ENCODE results near the gene IDH3G.

DNA sequence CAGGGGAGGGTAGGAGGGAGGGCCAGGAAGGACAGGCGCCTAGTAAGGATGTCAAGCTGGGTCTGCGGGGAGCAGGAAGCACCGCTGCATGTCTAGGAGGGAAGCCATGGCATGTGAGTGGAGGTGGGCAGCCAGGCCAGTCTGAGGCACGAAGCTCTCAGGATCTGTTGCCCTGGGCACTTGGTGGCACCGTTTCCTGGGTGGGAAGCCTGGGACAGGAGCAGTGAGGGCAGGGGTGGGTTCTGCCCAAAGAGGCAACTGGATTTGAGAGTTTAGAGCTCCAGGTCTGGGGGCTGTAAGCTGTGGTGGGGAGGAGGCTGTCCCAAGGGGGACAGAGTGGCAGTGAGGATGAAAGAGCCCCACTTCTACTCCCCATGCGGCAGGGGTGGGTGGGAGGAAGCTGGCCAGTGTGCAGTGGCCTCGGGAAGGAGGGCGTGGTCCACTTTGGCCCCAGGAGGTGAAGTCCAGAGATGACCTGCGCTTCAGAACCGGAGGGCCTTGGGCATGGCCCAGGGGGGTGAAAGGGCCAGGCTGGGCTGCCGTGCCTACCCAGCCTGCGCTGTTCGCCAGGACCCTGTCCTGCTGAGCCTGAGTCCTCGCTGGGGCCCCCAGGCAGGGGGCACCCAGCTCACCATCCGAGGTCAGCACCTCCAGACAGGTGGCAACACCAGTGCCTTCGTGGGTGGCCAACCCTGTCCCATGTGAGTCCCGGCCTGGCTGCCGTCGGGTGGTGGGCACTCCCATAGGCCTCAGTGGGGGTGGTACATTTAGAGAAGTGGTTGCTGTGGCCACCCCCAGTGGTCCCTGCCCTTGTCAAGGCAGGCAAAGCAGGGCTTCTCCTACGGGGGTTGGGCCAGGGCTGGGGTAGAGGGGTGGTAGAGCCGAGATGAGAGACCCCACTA, 21.6 kb downstream of the IDH3G start:
- TF ChIP-seq, protein P1, sequence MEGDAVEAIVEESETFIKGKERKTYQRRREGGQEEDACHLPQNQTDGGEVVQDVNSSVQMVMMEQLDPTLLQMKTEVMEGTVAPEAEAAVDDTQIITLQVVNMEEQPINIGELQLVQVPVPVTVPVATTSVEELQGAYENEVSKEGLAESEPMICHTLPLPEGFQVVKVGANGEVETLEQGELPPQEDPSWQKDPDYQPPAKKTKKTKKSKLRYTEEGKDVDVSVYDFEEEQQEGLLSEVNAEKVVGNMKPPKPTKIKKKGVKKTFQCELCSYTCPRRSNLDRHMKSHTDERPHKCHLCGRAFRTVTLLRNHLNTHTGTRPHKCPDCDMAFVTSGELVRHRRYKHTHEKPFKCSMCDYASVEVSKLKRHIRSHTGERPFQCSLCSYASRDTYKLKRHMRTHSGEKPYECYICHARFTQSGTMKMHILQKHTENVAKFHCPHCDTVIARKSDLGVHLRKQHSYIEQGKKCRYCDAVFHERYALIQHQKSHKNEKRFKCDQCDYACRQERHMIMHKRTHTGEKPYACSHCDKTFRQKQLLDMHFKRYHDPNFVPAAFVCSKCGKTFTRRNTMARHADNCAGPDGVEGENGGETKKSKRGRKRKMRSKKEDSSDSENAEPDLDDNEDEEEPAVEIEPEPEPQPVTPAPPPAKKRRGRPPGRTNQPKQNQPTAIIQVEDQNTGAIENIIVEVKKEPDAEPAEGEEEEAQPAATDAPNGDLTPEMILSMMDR (IDR thresholded peaks at IDR 0.05) = no peak
- TF ChIP-seq EZH2 (IDR thresholded peaks at IDR 0.05; ENCODE audit: borderline replicate concordance, insufficient read depth, low read depth, low read length, poor library complexity, severe bottlenecking) = no peak
